ENCODE measurements around the gene ABCA13.

Gene ABCA13

DNA sequence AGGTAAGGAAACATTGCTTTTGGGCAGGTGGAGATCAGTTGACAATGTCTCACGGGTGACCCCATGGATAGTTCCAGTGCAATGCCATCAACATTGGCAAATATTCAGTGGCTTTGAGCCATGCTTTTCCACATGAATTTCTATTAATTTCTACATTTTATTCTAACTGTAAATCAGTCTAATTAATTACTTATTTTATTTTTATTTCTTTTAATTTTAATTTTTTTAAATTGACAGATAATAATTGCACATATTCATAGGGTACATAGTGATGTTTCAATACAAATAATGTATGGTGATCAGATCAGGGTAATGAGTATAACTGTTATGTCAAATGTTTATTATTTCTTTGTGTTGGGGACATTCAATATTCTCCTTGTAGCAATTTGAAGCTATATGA, 3.8 kb downstream of the ABCA13 start:
- H2AFZ ChIP-seq (ENCODE audit: low read depth, low read length): no peak overlapping the region
- TF ChIP-seq, protein P1, sequence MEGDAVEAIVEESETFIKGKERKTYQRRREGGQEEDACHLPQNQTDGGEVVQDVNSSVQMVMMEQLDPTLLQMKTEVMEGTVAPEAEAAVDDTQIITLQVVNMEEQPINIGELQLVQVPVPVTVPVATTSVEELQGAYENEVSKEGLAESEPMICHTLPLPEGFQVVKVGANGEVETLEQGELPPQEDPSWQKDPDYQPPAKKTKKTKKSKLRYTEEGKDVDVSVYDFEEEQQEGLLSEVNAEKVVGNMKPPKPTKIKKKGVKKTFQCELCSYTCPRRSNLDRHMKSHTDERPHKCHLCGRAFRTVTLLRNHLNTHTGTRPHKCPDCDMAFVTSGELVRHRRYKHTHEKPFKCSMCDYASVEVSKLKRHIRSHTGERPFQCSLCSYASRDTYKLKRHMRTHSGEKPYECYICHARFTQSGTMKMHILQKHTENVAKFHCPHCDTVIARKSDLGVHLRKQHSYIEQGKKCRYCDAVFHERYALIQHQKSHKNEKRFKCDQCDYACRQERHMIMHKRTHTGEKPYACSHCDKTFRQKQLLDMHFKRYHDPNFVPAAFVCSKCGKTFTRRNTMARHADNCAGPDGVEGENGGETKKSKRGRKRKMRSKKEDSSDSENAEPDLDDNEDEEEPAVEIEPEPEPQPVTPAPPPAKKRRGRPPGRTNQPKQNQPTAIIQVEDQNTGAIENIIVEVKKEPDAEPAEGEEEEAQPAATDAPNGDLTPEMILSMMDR (IDR thresholded peaks at IDR 0.05; ENCODE audit: low read depth, low read length): no peak
- no peak for TF ChIP-seq EZH2phosphoT487 (IDR thresholded peaks at IDR 0.05; ENCODE audit: low read depth)

DNA sequence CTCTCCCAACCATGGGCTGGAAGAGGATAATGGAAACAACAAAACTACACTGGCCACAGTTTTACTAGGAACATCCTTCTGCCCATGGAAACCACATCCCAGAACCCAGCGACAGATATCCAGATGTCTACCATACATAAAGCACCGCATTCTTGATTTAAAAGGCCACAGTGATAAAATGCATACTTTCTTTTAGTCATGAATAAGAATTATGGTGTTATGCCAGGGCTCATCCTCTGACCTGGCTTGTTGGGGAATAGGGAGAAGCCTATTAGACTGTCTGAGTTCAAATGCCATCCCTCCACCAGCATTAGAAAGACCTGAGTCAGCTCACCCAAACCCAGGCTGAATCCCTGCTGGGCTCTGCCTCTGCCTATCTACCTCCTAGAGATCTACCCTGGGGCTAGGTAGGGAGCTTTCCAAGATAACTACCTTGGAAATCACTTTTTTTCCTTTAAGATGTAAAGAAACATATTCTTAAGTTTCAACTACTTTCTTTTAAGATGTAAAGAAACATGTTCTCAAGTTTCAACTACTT, 5.2 kb downstream of the ABCA13 start:
- Histone ChIP-seq H4K20me1 (ENCODE audit: insufficient read depth, low read length) (no peaks in the 10 kb centered on the region), H3K36me3 (replicated peaks; ENCODE audit: low read depth, low read length) (no peaks in the 10 kb centered on the region), H2AFZ (ENCODE audit: low read depth, low read length) (no peak overlapping the region), H3K27me3 (ENCODE audit: low read depth, low read length) (peaks cover 7% of the 10 kb centered on the region; the same call in 1 of the 2 replicates), H3K4me2 (ENCODE audit: low read length) (no peak overlapping the region), H3K9me3 (ENCODE audit: insufficient read depth, low read length) (no peaks in the 10 kb centered on the region), H3K9ac (ENCODE audit: low read length) (no peak overlapping the region), H3K4me3 (ENCODE audit: low read length) (no peak overlapping the region), H3K4me1 (ENCODE audit: low read length) (no peaks in the 10 kb centered on the region), H3K79me2 (ENCODE audit: low read length) (no peaks in the 10 kb centered on the region), H3K27ac (ENCODE audit: low read length) (no peak overlapping the region)
- TF ChIP-seq, protein P1 (IDR thresholded peaks at IDR 0.05; ENCODE audit: low read depth, low read length): no peak
- TF ChIP-seq EZH2phosphoT487 (IDR thresholded peaks at IDR 0.05; ENCODE audit: low read depth): no peak

More for the DNA sequence above, 3.8 kb downstream of the ABCA13 start:
- Histone ChIP-seq H3K9me3 (ENCODE audit: insufficient read depth, low read length) (no peaks in the 10 kb centered on the region), H3K4me3 (ENCODE audit: low read length) (no peak overlapping the region), H4K20me1 (ENCODE audit: insufficient read depth, low read length) (no peaks in the 10 kb centered on the region), H3K27ac (ENCODE audit: low read length) (no peak overlapping the region), H3K4me1 (ENCODE audit: low read length) (no peaks in the 10 kb centered on the region), H3K36me3 (replicated peaks; ENCODE audit: low read depth, low read length) (no peaks in the 10 kb centered on the region), H3K79me2 (ENCODE audit: low read length) (no peaks in the 10 kb centered on the region), H3K27me3 (ENCODE audit: low read depth, low read length) (peaks cover 19% of the 10 kb centered on the region), H3K4me2 (ENCODE audit: low read length) (no peak overlapping the region), H3K9ac (ENCODE audit: low read length) (no peak overlapping the region)

DNA sequence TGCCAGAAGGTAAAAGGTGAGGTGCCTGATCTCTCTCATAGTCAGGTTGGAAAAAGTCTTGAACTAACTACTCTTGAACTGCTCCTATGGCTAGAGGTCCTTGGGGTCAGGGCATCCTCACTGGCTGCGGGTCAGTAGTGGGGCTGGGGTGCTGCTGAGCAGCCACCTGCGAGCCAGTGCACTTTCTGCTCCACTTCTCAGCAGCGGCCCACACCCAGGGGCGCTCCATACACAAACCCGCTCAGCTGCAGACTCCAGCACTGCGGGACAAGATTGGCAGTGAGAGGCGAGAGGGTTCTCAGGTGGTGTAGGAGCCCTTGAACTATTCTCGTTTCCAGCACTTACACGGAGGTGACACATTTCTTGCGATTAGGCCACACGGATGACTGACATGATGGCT, 6.0 kb downstream of the ABCA13 start:
- Histone ChIP-seq H3K27me3 (ENCODE audit: low read depth, low read length) (no peaks in the 10 kb centered on the region; the same call in 1 of the 2 replicates), H2AFZ (ENCODE audit: low read depth, low read length) (no peak overlapping the region), H3K79me2 (ENCODE audit: low read length) (no peaks in the 10 kb centered on the region), H3K36me3 (replicated peaks; ENCODE audit: low read depth, low read length) (no peaks in the 10 kb centered on the region), H4K20me1 (ENCODE audit: insufficient read depth, low read length) (no peaks in the 10 kb centered on the region), H3K4me1 (ENCODE audit: low read length) (no peaks in the 10 kb centered on the region), H3K4me3 (ENCODE audit: low read length) (no peak overlapping the region), H3K27ac (ENCODE audit: low read length) (no peak overlapping the region), H3K4me2 (ENCODE audit: low read length) (no peak overlapping the region), H3K9me3 (ENCODE audit: insufficient read depth, low read length) (no peaks in the 10 kb centered on the region), H3K9ac (ENCODE audit: low read length) (no peak overlapping the region)
- TF ChIP-seq, protein P1 (IDR thresholded peaks at IDR 0.05; ENCODE audit: low read depth, low read length): no peak
- TF ChIP-seq EZH2phosphoT487 (IDR thresholded peaks at IDR 0.05; ENCODE audit: low read depth): no peak

DNA sequence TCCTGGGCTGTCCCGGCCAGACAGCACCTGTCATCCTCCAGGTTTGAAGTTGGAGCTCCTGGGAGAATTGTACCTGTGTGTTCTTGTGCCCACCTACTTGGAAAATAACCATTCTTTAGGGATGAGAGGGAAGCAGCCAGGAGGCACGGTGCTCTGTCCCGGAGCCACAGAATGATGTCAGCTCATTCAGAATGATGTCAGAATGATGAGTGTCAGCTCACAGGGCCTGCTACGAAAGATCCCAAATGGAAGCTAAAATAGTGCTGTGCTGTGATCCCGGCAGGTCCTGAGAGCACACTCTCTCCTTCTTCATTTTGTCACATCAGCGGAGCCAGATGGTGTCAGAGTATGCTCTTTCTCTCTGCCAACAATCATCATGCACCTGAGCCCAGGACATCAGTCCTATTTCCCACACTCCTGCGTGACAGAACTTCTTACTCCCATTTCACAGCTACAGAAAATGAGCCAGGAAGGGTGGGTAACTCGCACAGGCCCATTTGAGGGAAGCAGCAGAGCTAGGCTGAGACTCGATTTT, 8.3 kb downstream of the ABCA13 start:
- Histone ChIP-seq H3K36me3 (replicated peaks; ENCODE audit: low read depth, low read length) (no peaks in the 10 kb centered on the region), H3K9ac (ENCODE audit: low read length) (no peak overlapping the region)
- TF ChIP-seq EZH2phosphoT487 (IDR thresholded peaks at IDR 0.05; ENCODE audit: low read depth): no peak
- TF ChIP-seq, protein P1 (IDR thresholded peaks at IDR 0.05; ENCODE audit: low read depth, low read length): no peak

More for the DNA sequence above, 8.3 kb downstream of the ABCA13 start:
- no peak overlapping the region for H3K4me3 ChIP-seq (ENCODE audit: low read length)
- H3K27me3 ChIP-seq (ENCODE audit: low read depth, low read length): no peaks in the 10 kb centered on the region
- no peak overlapping the region for H2AFZ ChIP-seq (ENCODE audit: low read depth, low read length)
- H4K20me1 ChIP-seq (ENCODE audit: insufficient read depth, low read length): no peaks in the 10 kb centered on the region
- H3K4me2 ChIP-seq (ENCODE audit: low read length): no peak overlapping the region
- H3K27ac ChIP-seq (ENCODE audit: low read length): no peak overlapping the region
- no peaks in the 10 kb centered on the region for H3K9me3 ChIP-seq (ENCODE audit: insufficient read depth, low read length)
- H3K4me1 ChIP-seq (ENCODE audit: low read length): no peaks in the 10 kb centered on the region
- no peaks in the 10 kb centered on the region for H3K79me2 ChIP-seq (ENCODE audit: low read length)

All from OCI-LY3 (cell line).